ENCODE data around the gene MSX1.

Gene MSX1

GRCh38 chr4:4851081-4851480 is 8.4 kb upstream of the MSX1 start:
- no peak for DNase-seq
- Mint-ChIP-seq H3K4me3 (no peak overlapping the region), H3K9me3 (no peaks in the 10 kb centered on the region), H3K27ac (no peak overlapping the region), H3K27me3 (peaks cover 98% of the 10 kb centered on the region), H3K4me1 (peaks cover 35% of the 10 kb centered on the region)
- ATAC-seq: no peak

GRCh38 chr4:4851906-4852305 is 7.6 kb upstream of the MSX1 start:
- H3K4me3 Mint-ChIP-seq: no peak overlapping the region

GRCh38 chr4:4852591-4853362 is 6.7 kb upstream of the MSX1 start:
- peak in 1 of 2 donors; percentile 38 for DNase-seq
- Mint-ChIP-seq H3K27me3 (peaks cover 100% of the 10 kb centered on the region), H3K4me1 (peaks cover 51% of the 10 kb centered on the region), H3K27ac (peak overlapping the region in 1 of 2 donors; percentile 65), H3K9me3 (no peaks in the 10 kb centered on the region), H3K4me3 (peak overlapping the region; percentile 84)
- ATAC-seq: peak; percentile 62

More at GRCh38 chr4:4851906-4852305, 7.6 kb upstream of the MSX1 start:
- Mint-ChIP-seq H3K27ac (no peak overlapping the region), H3K27me3 (peaks cover 98% of the 10 kb centered on the region), H3K4me1 (peaks cover 43% of the 10 kb centered on the region), H3K9me3 (no peaks in the 10 kb centered on the region)
- ATAC-seq: no peak
- no peak for DNase-seq

GRCh38 chr4:4853371-4853823 is 6.1 kb upstream of the MSX1 start:
- ATAC-seq: peak; percentile 49
- Mint-ChIP-seq H3K9me3 (no peaks in the 10 kb centered on the region), H3K4me3 (peak overlapping the region; percentile 84), H3K27ac (peak overlapping the region in 1 of 2 donors; percentile 81), H3K27me3 (peaks cover 100% of the 10 kb centered on the region), H3K4me1 (peaks cover 57% of the 10 kb centered on the region)
- DNase-seq: no peak

GRCh38 chr4:4853921-4854648 is 5.4 kb upstream of the MSX1 start:
- no peak overlapping the region for H3K27ac Mint-ChIP-seq
- peaks cover 100% of the 10 kb centered on the region for H3K27me3 Mint-ChIP-seq
- DNase-seq (no peak), ATAC-seq (no peak)
- peak overlapping the region; percentile 84 for H3K4me3 Mint-ChIP-seq
- no peaks in the 10 kb centered on the region for H3K9me3 Mint-ChIP-seq
- H3K4me1 Mint-ChIP-seq: peaks cover 62% of the 10 kb centered on the region

GRCh38 chr4:4854649-4855295 is 4.7 kb upstream of the MSX1 start:
- peaks cover 97% of the 10 kb centered on the region for H3K27me3 Mint-ChIP-seq
- no peaks in the 10 kb centered on the region for H3K9me3 Mint-ChIP-seq
- peak overlapping the region in 1 of 2 donors; percentile 8 for H3K4me3 Mint-ChIP-seq
- ATAC-seq (no peak), DNase-seq (no peak)
- H3K4me1 Mint-ChIP-seq: peaks cover 64% of the 10 kb centered on the region
- H3K27ac Mint-ChIP-seq: no peak overlapping the region

- Mint-ChIP-seq H3K9me3 (no peaks in the 10 kb centered on the region), H3K27me3 (peaks cover 93% of the 10 kb centered on the region), H3K4me1 (peaks cover 67% of the 10 kb centered on the region), H3K4me3 (peak overlapping the region; percentile 81 to 87), H3K27ac (no peak overlapping the region)
- ATAC-seq: no peak
- no peak for DNase-seq
Observed at GRCh38 chr4:4855301-4856070, 4.0 kb upstream of the MSX1 start.

GRCh38 chr4:4856071-4857000 is 3.1 kb upstream of the MSX1 start:
- Mint-ChIP-seq H3K27me3 (peaks cover 93% of the 10 kb centered on the region), H3K9me3 (no peaks in the 10 kb centered on the region), H3K4me3 (peak overlapping the region; percentile 81 to 87), H3K4me1 (peaks cover 75% of the 10 kb centered on the region), H3K27ac (no peak overlapping the region)
- no peak for ATAC-seq
- DNase-seq: no peak

GRCh38 chr4:4857001-4857808 is 2.3 kb upstream of the MSX1 start:
- DNase-seq: no peak
- Mint-ChIP-seq H3K27me3 (peaks cover 93% of the 10 kb centered on the region), H3K27ac (peak overlapping the region in 1 of 2 donors; percentile 63), H3K4me3 (peak overlapping the region; percentile 57 to 61), H3K4me1 (peaks cover 84% of the 10 kb centered on the region), H3K9me3 (no peaks in the 10 kb centered on the region)
- no peak for ATAC-seq

- no peak for ATAC-seq
- no peaks in the 10 kb centered on the region for H3K9me3 Mint-ChIP-seq
- peak overlapping the region in 1 of 2 donors; percentile 35 for H3K4me3 Mint-ChIP-seq
- no peak for DNase-seq
- no peak overlapping the region for H3K27ac Mint-ChIP-seq
- peaks cover 77% of the 10 kb centered on the region for H3K4me1 Mint-ChIP-seq
- peaks cover 93% of the 10 kb centered on the region for H3K27me3 Mint-ChIP-seq
Observed at GRCh38 chr4:4857809-4858508, 1.5 kb upstream of the MSX1 start.

- peaks cover 69% of the 10 kb centered on the region for H3K4me1 Mint-ChIP-seq
- H3K4me3 Mint-ChIP-seq: peak overlapping the region; percentile 78 to 79
- ATAC-seq: no peak
- H3K9me3 Mint-ChIP-seq: no peaks in the 10 kb centered on the region
- H3K27ac Mint-ChIP-seq: peak overlapping the region in 1 of 2 donors; percentile 76
- no peak for DNase-seq
- peaks cover 92% of the 10 kb centered on the region for H3K27me3 Mint-ChIP-seq
Observed at GRCh38 chr4:4858527-4859324, 739 bp upstream of the MSX1 start.

GRCh38 chr4:4859799-4860599 is 534 bp downstream of the MSX1 start:
- no peak overlapping the region for H3K27ac Mint-ChIP-seq
- DNase-seq (no peak), ATAC-seq (peak; percentile 49)
- peaks cover 92% of the 10 kb centered on the region for H3K27me3 Mint-ChIP-seq
- no peaks in the 10 kb centered on the region for H3K9me3 Mint-ChIP-seq
- peaks cover 65% of the 10 kb centered on the region for H3K4me1 Mint-ChIP-seq
- H3K4me3 Mint-ChIP-seq: peak overlapping the region; percentile 81 to 84

All from stimulated activated naive CD8-positive, alpha-beta T cell treated with anti-CD3 and anti-CD28 coated beads, Interleukin-15, amount 100 ng/mL, for 72 hours (primary cell).